ENCODE results near the gene CPT1A.
A peak's percentile ranks its signal among the peaks of the same experiment; 100 is the strongest.

The CPT1A gene

DNA sequence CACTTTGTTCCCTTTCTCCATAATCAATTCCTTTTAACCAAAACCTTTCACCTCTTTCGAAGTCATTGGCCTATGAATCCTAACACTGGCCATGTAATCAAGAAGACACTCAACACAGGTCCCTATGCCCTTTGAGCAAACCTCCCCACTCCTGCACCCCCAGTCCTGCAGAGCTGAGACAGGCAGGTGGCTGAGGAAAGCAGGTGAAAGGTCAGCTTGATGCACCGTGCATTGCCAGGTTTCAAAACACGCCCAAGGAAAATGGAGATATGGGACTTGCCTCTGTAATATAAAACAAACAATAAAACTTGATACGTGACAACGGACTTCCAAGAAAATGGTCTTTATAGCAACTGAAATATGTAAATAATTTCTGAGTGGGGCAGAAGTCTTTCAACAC lies 10.6 kb downstream of the CPT1A start:
- Mint-ChIP-seq H3K4me3 (no peak overlapping the region), H3K27ac (no peak overlapping the region), H3K9me3 (no peaks in the 10 kb centered on the region), H3K4me1 (peaks cover 28 to 51% of the 10 kb centered on the region in 2 donors), H3K36me3 (peaks cover 7 to 16% of the 10 kb centered on the region in 2 donors), H3K27me3 (no peaks in the 10 kb centered on the region)
- DNase-seq (no peak), ATAC-seq (replicated peaks) (no peak)

GRCh38 chr11:68829581-68829980 lies 12.1 kb downstream of the CPT1A start:
- H3K4me3 Mint-ChIP-seq, result peak overlapping the region; percentile 58 to 75

DNA sequence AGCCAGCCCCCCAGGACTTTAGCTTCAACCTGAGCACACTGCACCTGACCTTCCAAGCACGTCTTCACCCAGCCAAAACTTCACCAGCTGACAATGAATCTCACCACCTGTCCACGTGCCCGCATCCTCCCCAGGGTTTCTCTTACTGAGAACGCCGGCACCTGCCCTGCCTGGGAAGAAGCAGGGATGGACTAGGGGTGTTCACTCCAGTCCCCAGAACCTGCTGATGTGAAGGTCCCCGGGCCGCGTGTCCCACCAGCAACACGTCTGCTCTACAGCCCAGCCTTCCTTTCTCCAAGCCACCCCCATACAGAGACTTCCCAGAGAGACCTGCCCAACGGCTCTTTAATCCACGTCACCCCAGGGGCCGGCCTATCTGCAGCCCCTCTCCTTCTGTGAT lies 12.8 kb downstream of the CPT1A start:
- DNase-seq (no peak), ATAC-seq (replicated peaks) (peak; percentile 54 to 58)
- H3K27me3 Mint-ChIP-seq, result no peaks in the 10 kb centered on the region
- H3K36me3 Mint-ChIP-seq, result peaks cover 7 to 16% of the 10 kb centered on the region in 2 donors
- H3K9me3 Mint-ChIP-seq, result no peaks in the 10 kb centered on the region
- peak overlapping the region; percentile 58 to 75 for H3K4me3 Mint-ChIP-seq
- peaks cover 37 to 62% of the 10 kb centered on the region in 2 donors for H3K4me1 Mint-ChIP-seq
- peak overlapping the region; percentile 94 for H3K27ac Mint-ChIP-seq

More at GRCh38 chr11:68829581-68829980, 12.1 kb downstream of the CPT1A start:
- no peak for DNase-seq
- peak overlapping the region; percentile 94 for H3K27ac Mint-ChIP-seq
- H3K36me3 Mint-ChIP-seq, result peaks cover 7 to 16% of the 10 kb centered on the region in 2 donors
- H3K27me3 Mint-ChIP-seq, result no peaks in the 10 kb centered on the region
- H3K4me1 Mint-ChIP-seq, result peaks cover 37 to 61% of the 10 kb centered on the region in 2 donors
- no peaks in the 10 kb centered on the region for H3K9me3 Mint-ChIP-seq
- ATAC-seq (replicated peaks), result no peak

DNA sequence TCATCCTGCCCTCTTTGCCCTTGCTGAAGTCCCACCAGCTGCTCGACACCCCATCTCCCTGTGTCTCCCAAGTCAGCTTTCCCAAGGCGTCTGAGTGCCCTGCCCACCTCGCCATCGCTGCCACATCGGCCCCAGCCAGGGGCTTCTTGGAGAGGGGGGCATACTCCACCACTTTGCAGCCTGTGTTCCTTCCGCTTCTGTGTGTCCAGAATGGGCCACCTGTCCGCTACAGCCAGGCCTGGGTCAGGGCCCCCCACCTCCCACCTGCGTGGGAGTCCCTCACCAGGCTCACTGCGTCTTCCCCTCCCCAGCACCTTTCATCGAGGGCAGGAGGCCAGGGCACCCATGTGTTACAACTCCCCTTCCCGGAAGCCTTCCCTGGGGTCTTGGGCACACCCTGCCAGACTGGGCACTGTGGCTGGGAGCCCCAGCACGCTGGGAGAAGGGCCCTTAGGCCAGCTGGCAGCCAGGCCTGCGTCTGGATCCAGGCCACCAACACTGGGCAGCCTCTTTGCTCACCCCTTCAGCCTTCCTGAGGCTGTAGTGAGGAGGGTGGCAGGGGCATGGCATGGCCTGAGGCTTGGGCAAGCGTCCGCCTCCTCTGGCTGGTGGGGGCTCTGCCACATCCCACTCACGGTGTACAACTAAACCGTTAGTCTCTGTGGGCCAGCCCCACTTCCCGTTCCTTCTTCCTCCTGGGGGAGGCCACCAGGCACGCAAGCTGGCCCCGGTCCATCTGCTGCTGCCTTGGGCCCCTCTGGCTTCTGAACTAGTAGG lies 13.4 kb downstream of the CPT1A start:
- peaks cover 7 to 16% of the 10 kb centered on the region in 2 donors for H3K36me3 Mint-ChIP-seq
- peak overlapping the region; percentile 58 to 75 for H3K4me3 Mint-ChIP-seq

GRCh38 chr11:68827733-68828132 lies 14.0 kb downstream of the CPT1A start:
- H3K4me1 Mint-ChIP-seq, result peaks cover 39 to 62% of the 10 kb centered on the region in 2 donors
- no peaks in the 10 kb centered on the region for H3K9me3 Mint-ChIP-seq
- H3K4me3 Mint-ChIP-seq, result peak overlapping the region; percentile 68 to 75
- DNase-seq, result no peak
- no peaks in the 10 kb centered on the region for H3K27me3 Mint-ChIP-seq
- ATAC-seq (replicated peaks), result peak; percentile 30 to 38
- peak overlapping the region; percentile 94 for H3K27ac Mint-ChIP-seq
- H3K36me3 Mint-ChIP-seq, result peaks cover 8 to 16% of the 10 kb centered on the region in 2 donors

More for the DNA sequence above, 13.4 kb downstream of the CPT1A start:
- H3K9me3 Mint-ChIP-seq, result no peaks in the 10 kb centered on the region
- ATAC-seq (replicated peaks) (peak; percentile 71 to 74), DNase-seq (peak; percentile 15)
- H3K27ac Mint-ChIP-seq, result peak overlapping the region; percentile 94
- peaks cover 39 to 62% of the 10 kb centered on the region in 2 donors for H3K4me1 Mint-ChIP-seq
- H3K27me3 Mint-ChIP-seq, result no peaks in the 10 kb centered on the region

DNA sequence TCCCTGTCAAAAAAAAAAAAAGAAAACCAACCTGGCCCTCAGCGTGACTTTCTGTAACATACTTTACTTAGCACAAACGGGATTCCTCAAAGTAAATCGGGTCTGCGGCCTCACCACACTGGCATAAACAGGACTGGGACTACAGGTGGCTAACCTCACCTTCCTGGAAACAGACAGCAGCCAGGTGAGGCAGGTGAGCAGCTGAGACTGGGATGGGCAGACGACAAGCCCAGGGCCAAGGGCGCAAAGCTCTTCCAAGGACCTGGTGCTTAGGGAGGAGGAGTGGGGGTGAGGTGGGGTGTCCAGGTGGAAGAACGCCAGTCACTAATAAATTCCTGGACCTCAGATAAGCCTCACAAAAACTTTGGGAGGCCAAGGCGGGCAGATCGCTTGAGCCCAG lies 15.0 kb downstream of the CPT1A start:
- Mint-ChIP-seq H3K27me3 (no peaks in the 10 kb centered on the region), H3K4me3 (no peak overlapping the region), H3K4me1 (peaks cover 39 to 62% of the 10 kb centered on the region in 2 donors), H3K27ac (no peak overlapping the region), H3K36me3 (peaks cover 11 to 16% of the 10 kb centered on the region in 2 donors), H3K9me3 (no peaks in the 10 kb centered on the region)
- ATAC-seq (replicated peaks), result no peak
- DNase-seq, result no peak

DNA sequence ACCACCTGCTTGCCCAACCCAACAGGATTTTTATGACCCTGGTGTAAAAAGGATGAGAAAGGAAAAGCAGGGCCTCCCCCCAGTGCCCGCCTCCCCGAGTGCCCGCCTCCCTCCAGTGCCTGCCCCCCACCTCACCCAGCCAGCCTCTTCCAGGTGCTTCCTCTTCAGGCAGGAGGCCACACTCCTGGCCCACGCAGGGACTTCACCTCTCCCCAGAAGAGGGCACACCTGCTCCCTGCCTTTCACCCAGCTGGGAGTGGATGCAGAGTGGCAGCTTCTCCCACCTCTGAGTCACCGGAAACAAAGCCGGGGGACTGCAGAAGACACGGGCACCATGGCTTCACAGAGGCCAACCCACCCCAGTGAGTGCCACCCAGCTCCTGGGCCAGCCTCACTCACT lies 16.1 kb downstream of the CPT1A start:
- Mint-ChIP-seq H3K4me3 (peak overlapping the region; percentile 33 to 36), H3K9me3 (no peaks in the 10 kb centered on the region), H3K36me3 (peaks cover 11 to 14% of the 10 kb centered on the region in 2 donors), H3K27me3 (no peaks in the 10 kb centered on the region), H3K4me1 (peaks cover 36 to 54% of the 10 kb centered on the region in 2 donors), H3K27ac (peak overlapping the region; percentile 81)
- peak; percentile 70 for ATAC-seq (replicated peaks)
- peak; percentile 47 for DNase-seq

DNA sequence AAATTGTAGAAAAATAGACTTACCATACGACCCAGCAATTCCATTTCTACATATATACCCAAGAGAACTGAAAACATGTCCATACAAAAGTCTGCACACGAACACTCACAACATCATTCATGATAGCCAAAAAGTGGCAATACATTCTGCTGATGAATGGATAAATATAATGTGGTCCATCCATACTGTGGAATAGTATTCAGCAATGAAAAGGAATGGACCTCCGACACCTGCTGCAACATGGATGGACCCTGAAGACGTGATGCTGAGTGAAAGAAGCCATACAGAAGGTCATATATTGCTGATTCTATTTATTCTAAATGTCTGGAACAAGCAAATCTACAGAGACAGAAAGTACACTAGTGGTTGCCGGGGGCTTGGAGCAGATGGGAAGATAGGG lies 19.2 kb downstream of the CPT1A start:
- no peak for DNase-seq
- peaks cover 26 to 48% of the 10 kb centered on the region in 2 donors for H3K4me1 Mint-ChIP-seq
- H3K9me3 Mint-ChIP-seq, result no peaks in the 10 kb centered on the region
- no peak for ATAC-seq (replicated peaks)
- peaks cover 4 to 6% of the 10 kb centered on the region in 2 donors for H3K36me3 Mint-ChIP-seq
- H3K4me3 Mint-ChIP-seq, result no peak overlapping the region
- H3K27ac Mint-ChIP-seq, result no peak overlapping the region
- no peaks in the 10 kb centered on the region for H3K27me3 Mint-ChIP-seq

DNA sequence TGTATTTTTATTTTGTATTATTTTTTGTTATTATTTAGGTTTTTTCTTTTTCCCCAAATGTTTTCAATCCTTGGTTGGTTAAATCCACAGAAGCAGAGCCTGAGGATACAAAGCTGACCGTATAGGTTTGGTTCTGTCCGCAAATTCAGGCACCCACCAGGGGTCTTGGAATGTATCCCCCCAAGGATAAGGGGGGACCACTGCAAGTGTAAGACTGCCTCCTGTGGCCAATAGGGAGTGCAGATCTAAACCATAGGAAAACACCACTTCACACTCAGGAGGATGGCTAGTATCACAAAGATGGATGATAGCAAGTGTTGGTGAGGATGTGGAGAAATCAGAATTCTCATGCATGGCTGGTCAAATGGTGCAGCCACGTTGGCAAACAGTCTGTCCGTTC lies 20.0 kb downstream of the CPT1A start:
- H3K9me3 Mint-ChIP-seq, result no peaks in the 10 kb centered on the region
- H3K27ac Mint-ChIP-seq, result no peak overlapping the region
- no peaks in the 10 kb centered on the region for H3K27me3 Mint-ChIP-seq
- H3K4me3 Mint-ChIP-seq, result no peak overlapping the region
- H3K36me3 Mint-ChIP-seq, result peaks cover 10% of the 10 kb centered on the region in 2 donors
- no peak for ATAC-seq (replicated peaks)
- H3K4me1 Mint-ChIP-seq, result peaks cover 35 to 49% of the 10 kb centered on the region in 2 donors
- DNase-seq, result no peak

DNA sequence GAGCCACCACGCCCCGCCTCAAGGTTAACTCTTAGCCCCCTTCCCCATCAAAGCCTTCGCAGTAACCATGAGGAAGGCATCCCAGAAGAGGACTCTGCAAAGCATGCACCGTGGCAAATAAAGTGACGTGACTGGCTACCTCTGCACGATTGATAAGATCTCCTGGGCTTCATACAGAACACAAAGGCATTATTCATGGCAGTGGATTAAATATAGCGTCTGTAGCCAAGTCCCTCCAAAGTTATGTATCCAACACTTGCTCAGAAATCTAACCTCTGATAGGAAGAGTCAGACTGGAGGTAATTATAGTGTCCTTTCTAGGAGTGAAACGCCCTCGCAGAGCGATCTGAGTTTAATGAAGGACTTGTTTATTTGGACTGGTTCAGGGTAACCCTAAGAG lies 22.4 kb downstream of the CPT1A start:
- peaks cover 33 to 49% of the 10 kb centered on the region in 2 donors for H3K4me1 Mint-ChIP-seq

DNA sequence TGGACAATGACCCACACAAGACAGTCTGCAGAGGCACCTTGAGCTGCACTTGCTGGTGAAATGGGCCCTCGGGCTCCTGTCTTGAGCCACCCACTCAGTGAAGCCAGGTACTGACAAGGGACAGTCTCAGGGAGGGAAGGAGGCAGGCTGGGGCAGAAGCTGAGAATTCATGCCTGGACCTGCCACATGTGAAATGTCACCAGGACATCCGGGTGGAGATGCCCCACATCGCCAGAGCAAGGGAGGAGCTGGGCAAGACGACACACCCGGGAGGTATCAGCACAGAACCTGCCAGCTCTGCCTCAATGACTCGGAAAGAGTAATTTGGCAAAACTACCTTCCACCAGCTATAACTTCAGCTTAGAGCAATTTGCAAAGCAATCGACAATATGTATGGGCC lies 23.5 kb downstream of the CPT1A start:
- Mint-ChIP-seq H3K9me3 (no peaks in the 10 kb centered on the region), H3K27ac (peak overlapping the region; percentile 9), H3K36me3 (peaks cover 20 to 23% of the 10 kb centered on the region in 2 donors), H3K27me3 (no peaks in the 10 kb centered on the region), H3K4me1 (peaks cover 33 to 59% of the 10 kb centered on the region in 2 donors), H3K4me3 (no peak overlapping the region)
- ATAC-seq (replicated peaks) (no peak), DNase-seq (no peak)

More for the DNA sequence above, 22.4 kb downstream of the CPT1A start:
- no peaks in the 10 kb centered on the region for H3K27me3 Mint-ChIP-seq
- DNase-seq, result no peak
- H3K9me3 Mint-ChIP-seq, result no peaks in the 10 kb centered on the region
- no peak overlapping the region for H3K4me3 Mint-ChIP-seq
- no peak overlapping the region for H3K27ac Mint-ChIP-seq
- no peak for ATAC-seq (replicated peaks)
- peaks cover 20 to 23% of the 10 kb centered on the region in 2 donors for H3K36me3 Mint-ChIP-seq

- H3K4me1 Mint-ChIP-seq, result peaks cover 36 to 66% of the 10 kb centered on the region in 2 donors
- no peaks in the 10 kb centered on the region for H3K27me3 Mint-ChIP-seq
- no peak for ATAC-seq (replicated peaks)
- DNase-seq, result no peak
- H3K27ac Mint-ChIP-seq, result peak overlapping the region; percentile 87
- no peaks in the 10 kb centered on the region for H3K9me3 Mint-ChIP-seq
- H3K4me3 Mint-ChIP-seq, result no peak overlapping the region
- peaks cover 20 to 26% of the 10 kb centered on the region in 2 donors for H3K36me3 Mint-ChIP-seq
Observed at GRCh38 chr11:68817554-68817953, 24.2 kb downstream of the CPT1A start.

- H3K4me3 Mint-ChIP-seq, result peak overlapping the region; percentile 14 to 52
- no peak for DNase-seq
- peak overlapping the region; percentile 87 for H3K27ac Mint-ChIP-seq
- peak in 1 of 2 donors; percentile 27 for ATAC-seq (replicated peaks)
- H3K27me3 Mint-ChIP-seq, result no peaks in the 10 kb centered on the region
- peaks cover 41 to 72% of the 10 kb centered on the region in 2 donors for H3K4me1 Mint-ChIP-seq
- H3K9me3 Mint-ChIP-seq, result no peaks in the 10 kb centered on the region
- peaks cover 21 to 27% of the 10 kb centered on the region in 2 donors for H3K36me3 Mint-ChIP-seq
Observed at GRCh38 chr11:68816917-68817419, 24.7 kb downstream of the CPT1A start.

DNA sequence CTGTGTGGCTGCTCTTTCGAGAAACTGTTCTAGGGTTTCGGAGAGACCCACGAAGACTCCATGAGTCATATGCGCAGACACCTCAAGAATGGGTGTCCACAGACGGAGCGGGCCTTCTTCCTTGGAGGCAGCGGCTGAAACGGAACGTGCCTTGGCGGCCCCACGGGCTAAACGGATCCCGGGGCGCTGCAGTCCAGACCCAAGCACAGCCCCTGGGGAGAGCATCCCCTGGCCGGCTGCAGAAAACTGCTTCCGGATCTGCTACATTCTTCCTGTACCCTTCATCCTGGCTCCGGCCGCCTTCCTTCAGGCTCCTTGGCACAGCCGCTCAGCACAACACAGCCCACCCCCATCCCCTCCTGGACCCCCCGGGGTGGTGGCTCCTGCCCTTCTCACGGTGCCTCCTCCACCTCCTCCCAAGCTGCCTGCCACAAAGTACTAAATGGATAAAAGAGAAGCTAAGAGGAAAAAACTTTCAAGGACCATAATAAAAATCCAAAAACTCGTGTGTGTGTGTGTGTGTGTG lies 25.4 kb downstream of the CPT1A start:
- peaks cover 41 to 73% of the 10 kb centered on the region in 2 donors for H3K4me1 Mint-ChIP-seq
- peaks cover 21 to 27% of the 10 kb centered on the region in 2 donors for H3K36me3 Mint-ChIP-seq
- no peaks in the 10 kb centered on the region for H3K27me3 Mint-ChIP-seq
- no peak for DNase-seq
- H3K4me3 Mint-ChIP-seq, result peak overlapping the region; percentile 14 to 52
- no peak for ATAC-seq (replicated peaks)
- H3K27ac Mint-ChIP-seq, result peak overlapping the region; percentile 87
- H3K9me3 Mint-ChIP-seq, result no peaks in the 10 kb centered on the region
